Activated CD8-positive, alpha-beta memory T cell treated with anti-CD3 and anti-CD28 coated beads, Interleukin-2, amount 50 U/mL, for 1 hour (primary cell): Measurements from ENCODE around the gene TBC1D5.
"Not testable (repeated sequence)": the region's sequence is repeated elsewhere in the genome, so short reads cannot be mapped to it uniquely, and the experiment has no call there.

ENCODE experiments used
- DNase-seq: peaks from one replicate; pipeline ENCODE4 v3.0.0-alpha.2; 2020; ENCODE audit errors: extremely low read depth

The TBC1D5 gene

GRCh38 chr3:17546500-17547255 is 195.8 kb downstream of the TBC1D5 start:
- no peak for DNase-seq

- no peak for DNase-seq
Observed at GRCh38 chr3:17544632-17545031, 197.8 kb downstream of the TBC1D5 start.

GRCh38 chr3:17542591-17542990 is 199.8 kb downstream of the TBC1D5 start:
- DNase-seq = no peak

- no peak for DNase-seq
Observed at GRCh38 chr3:17539436-17539835, 203.0 kb downstream of the TBC1D5 start.

DNA sequence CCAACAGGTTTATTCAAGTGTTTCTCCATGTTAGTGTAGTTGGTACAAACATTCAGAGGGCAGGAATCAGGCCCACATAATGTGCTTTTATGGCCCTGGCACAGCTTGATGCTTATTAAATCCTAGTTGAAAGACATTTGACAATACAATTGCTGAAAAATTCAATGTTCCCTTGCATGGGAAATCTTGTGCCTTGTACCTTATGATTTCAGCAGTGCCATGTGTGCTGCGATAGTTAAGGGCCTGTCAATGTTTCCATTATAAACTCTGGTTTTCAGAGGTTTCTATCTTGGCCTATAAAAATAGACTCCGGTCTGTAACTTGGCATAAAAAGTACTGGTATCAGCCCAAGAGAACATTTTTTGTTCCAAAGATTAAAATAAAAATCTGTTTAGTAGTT is 207.2 kb downstream of the TBC1D5 start:
- DNase-seq = no peak

GRCh38 chr3:17532446-17532845 is 210.0 kb downstream of the TBC1D5 start:
- not testable (repeated sequence) for DNase-seq

GRCh38 chr3:17529677-17530076 is 212.8 kb downstream of the TBC1D5 start:
- DNase-seq = no peak

DNA sequence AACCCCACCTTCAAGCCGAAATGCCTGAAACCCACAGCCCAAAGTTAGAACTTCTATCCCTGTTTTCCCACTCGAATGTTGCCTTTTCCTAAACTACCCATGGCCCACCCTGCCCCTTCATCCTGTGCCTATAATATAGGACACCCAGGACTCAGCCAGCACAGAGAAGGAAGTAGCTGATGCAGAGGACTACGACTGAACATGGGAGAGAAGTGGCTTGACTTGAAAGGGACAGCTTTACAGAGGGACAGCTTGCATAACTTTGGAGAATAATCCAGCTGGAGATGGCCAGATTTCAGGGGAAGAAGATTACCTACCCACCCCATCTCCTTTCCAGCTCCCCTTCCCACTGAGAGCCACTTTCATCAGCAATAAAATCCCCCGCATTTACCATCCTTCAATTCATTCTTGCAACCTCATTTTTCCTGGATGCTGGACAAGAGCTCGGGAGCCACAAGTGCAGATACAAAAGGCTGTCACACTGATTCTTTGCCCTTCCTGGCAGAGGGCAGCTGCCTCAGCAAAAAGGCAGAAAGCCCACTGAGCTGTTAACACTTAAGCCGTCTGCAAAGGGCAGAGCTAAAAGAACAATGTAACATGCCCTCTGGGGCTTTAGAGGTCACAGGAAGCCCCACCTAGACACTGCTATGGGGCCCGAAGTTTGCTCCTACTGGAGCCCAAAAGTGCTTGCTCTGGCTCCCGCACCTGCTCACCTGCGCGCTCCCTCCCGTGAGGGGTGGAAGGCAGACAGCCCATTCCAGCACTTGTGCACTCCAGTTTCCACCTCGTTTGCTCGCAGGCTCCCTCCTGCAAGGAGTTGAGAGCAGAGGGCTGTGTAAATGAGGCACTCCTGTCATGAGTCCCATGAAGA is 224.0 kb downstream of the TBC1D5 start:
- no peak for DNase-seq

GRCh38 chr3:17515445-17516234 is 226.8 kb downstream of the TBC1D5 start:
- DNase-seq = no peak

- DNase-seq = no peak
Observed at GRCh38 chr3:17514597-17514996, 227.8 kb downstream of the TBC1D5 start.

DNA sequence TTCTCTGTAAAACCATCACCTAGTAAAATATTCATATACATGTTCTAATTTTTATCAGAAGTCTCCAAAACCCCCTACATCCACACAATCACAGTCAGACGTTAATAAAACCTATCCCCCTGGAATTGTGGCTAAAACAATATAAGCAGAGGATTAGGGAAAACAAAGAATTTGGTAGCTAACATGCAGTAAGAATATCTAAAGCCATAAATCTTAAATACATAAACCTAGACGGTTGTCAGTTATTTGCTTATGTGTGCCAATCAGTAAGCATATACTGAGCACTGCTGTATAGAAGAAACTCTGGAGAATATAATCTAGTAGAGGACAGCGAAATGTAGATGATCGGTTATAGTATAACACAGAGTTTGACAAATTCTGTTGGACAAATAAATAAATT is 232.2 kb downstream of the TBC1D5 start:
- no peak for DNase-seq

GRCh38 chr3:17508180-17508752 is 234.2 kb downstream of the TBC1D5 start:
- DNase-seq = no peak

GRCh38 chr3:17507480-17507879 is 235.0 kb downstream of the TBC1D5 start:
- no peak for DNase-seq

DNA sequence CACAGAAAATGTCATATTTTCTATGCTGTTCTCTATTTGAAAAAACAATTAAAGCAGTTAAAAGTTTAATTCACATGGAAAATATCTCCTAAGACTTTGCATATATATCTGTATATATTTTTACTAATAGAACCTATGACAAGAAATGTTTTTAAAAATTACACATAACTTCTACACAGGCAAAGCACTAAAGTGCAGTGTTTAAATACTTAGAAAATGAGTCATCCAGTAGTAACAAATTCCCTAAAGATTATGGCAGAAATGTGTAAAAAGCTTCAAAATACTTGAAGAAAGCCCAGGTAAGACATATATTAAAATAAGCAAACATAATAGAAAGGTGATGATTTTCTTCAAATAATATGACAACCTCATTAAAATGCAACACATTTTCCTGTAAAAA is 236.6 kb downstream of the TBC1D5 start:
- DNase-seq = no peak

- DNase-seq = no peak
Observed at GRCh38 chr3:17501745-17502144, 240.7 kb downstream of the TBC1D5 start.

GRCh38 chr3:17500618-17501017 is 241.8 kb downstream of the TBC1D5 start:
- no peak for DNase-seq

DNA sequence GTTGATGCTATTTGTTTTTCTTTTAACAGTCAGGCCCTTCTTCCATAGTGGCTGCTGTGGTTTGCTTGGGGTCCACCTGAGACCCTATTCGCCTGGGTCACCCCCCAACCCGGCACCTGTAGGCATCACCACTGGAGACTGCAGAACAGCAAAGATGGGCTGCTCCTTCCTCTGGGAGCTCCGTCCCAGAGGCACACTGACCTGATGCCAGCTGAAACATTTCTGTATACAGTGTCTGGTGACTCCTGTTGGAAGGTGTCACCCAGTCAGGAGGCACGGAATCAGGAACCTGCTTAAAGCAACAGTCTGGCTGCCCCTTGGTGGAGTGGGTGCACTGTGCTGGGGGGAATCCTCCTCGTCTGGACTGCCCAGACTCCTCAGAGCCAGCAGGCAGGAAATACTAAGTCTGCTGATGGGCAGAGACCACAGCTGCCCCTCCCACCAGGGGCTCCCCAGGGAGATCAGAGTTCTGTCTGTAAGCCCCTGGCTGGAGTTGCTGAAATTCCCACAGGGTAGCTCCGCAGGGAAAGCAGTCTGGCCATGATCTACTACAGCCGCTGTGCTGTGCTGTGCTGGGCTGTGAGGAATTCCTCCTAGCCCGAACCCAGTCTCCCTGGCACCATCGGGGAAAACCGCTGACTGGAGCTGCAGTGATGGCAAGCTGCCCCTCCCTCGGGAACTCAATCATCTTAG is 248.2 kb downstream of the TBC1D5 start:
- DNase-seq = no peak

- no peak for DNase-seq
Observed at GRCh38 chr3:17491601-17492000, 250.8 kb downstream of the TBC1D5 start.

DNA sequence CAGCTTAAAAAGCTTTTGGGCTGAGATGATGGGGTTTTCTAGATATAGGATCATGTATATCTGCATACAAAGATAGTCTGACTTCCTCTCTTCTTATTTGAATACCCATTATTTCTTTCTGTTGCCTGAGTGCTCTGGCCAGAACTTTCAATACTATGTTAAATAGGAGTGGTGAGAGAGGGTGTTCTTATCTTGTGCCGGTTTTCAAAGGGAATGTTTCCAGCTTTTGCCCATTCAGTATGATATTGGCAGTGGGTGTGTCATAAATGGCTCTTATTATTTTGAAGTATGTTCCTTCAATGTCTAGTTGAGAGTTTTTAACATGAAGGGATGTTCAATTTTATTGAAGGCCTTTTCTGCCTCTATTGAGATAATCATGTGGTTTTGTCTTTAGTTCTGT is 251.2 kb downstream of the TBC1D5 start:
- DNase-seq = not testable (repeated sequence)

GRCh38 chr3:17489139-17489538 is 253.3 kb downstream of the TBC1D5 start:
- DNase-seq = no peak

- no peak for DNase-seq
Observed at GRCh38 chr3:17481116-17481515, 261.3 kb downstream of the TBC1D5 start.
